Nucleus accumbens (tissue), 56 donors: ENCODE results near the gene CTDSPL.
"Not testable (repeated sequence)": the region's sequence is repeated elsewhere in the genome, so short reads cannot be mapped to it uniquely, and the experiment has no call there.

ENCODE experiments used
- DNase-seq, 56 donors: peaks; one replicate each; lab custom pipeline; 2025; lab: John Stamatoyannopoulos, UW

The CTDSPL gene

DNA sequence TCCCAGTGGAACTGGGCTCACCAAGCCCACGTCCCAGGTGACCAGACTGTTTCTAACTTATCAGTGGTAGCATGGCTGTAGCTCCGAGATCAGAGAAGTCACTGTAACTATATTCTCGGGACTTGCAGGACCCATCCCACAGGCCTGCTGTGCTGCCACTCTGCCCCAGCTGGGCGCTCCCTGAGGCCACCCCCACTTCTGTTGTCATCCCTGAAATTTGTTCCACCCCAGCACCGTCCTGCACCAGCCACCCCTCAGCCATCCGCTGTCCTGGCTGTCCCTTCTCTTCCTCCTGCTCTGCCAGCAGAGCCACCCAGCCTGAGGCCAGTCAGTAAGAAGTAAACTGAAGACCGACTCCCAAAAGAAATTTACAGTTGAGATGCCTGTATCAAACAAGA is 95.9 kb downstream of the CTDSPL start:
- DNase-seq = no peak

DNA sequence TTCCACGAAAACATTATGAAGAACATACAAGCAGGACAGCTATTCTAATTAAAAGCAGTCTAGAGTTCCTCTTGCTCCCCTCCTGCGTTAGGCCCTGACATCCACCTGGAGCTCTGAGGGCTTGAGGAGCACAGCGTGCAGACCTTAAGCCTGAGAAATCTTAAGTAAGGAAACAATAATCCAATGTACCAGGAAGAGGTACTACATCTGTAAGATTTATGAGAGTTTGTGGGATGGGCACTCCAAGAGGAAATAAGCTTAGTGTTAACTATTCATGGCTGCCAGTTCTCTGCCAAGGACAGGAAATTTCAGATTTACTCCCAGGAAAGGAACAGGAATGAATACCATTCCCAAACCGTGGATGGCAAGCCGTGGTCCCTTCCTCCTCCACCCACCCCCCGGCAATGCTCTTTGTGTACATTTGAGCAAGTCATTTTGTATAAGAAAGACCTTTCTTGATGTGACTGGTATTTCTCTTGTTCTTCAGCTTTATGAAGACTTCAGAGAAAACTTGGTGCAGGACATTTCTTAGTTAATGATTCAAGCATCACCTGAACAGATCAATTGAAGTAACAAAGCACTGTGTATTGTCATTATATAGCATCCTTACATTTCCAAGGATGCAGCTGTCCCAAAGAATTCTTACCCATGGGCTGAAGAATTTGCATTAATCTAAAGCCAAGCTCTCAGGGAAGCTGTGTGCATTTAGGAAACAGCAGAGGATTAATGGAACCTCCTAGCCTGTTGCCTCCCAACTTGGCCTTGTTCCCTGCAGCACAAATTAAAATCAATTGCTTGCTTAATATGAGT is 100.1 kb downstream of the CTDSPL start:
- DNase-seq = no peak

DNA sequence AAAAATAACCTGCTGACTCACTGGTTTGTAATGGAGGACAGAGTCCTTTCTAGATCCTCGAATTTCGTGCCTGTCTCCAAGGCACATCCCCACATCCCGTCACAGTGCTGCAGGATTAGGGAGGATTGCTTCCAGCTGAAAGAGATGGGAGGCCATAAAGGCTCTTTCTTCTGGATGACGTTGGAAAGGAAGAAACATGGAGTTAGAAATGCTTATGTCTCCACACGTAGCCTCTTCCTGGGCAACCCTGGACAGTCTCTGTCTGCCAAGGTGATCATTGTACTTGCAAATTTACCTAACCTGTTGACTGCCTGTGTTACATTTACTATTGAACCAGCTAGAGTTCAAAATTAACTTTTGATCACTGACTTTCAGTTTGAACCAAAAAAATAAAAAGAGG is 101.3 kb downstream of the CTDSPL start:
- no peak for DNase-seq

DNA sequence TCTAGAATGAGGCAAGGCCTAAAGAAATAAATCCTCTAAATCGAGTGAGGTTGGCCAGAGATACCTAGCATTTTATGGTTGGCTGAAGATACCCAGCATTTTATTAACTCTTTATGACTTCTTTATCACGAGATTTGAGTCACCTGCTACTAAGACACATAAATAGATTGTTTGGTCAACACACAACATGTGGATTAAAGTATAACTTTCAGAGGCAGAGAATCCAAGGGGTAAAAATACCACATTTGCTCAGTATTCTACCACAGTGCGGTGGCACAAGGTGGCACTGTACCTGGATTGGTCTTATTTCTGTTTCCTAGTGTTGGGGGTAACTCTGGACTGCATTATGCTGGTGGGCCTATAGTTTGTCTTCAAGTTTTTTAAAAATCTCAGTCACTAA is 102.0 kb downstream of the CTDSPL start:
- DNase-seq = no peak

DNA sequence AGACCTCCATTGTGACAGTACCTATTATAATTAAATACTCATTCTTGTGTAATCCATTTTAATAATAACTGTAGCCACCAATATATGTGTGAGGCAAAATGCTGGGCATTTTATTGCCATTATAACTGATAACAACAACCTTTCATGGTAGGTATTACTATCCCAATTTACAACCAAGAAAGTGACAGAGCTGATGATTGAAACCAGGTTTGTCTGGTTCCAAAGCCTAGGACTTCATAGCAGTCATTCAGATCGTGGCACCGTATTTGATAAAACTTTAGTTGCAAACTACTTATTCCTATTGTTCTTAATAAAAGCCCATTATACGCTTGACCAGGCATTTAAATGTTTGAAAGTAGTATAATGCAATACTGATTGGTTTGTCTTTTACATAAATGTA is 102.5 kb downstream of the CTDSPL start:
- no peak for DNase-seq

DNA sequence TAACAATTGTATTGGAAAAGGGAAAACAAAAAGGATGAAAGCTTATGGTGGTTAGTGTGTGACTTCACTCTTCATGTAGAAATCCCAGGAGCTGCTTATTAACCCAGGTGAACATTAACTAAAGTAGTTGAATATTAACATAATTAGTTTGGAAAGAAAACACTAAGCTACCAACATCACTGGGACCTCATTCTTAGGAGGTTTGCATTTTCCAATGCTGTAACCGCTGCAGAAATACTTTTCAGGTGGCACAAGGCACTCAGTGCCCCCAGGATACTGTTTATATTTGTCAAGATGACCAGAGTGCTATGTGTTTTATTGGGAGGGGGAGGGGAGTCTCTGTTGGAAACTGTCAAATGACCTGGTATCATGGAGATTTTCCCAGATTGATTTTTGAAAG is 103.0 kb downstream of the CTDSPL start:
- no peak for DNase-seq

DNA sequence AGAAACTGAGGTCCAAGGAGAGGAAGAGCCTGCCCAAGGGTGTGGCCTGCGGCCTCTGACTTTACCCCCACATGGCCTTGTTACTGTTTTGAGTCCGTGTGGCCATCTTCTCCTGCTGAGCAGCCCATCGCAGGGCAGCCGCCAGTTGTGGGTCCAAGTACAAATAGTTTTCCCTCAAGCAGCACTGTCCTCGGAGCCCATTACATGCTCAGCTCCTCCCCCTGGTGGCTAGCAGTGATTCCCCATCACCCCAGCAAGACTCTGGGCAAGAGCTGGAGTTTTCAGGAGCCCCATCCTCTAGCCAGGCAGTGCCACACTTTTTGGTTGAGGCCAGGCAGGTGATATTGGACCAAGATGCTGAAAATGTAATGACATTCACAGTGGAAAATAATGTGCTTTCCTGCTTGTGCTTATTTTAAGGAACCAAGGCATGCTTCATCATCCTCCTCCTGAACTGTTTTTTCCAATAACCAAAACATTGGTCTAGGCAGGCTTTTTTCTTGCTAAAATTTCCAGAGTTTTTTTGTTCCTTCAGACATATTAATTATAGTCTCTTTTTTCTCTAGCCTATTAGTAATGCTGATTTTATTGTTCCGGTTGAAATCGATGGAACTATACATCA is 105.7 kb downstream of the CTDSPL start:
- DNase-seq = peak in 38 of 56 donors; percentile 10 to 73 (median 30)

DNA sequence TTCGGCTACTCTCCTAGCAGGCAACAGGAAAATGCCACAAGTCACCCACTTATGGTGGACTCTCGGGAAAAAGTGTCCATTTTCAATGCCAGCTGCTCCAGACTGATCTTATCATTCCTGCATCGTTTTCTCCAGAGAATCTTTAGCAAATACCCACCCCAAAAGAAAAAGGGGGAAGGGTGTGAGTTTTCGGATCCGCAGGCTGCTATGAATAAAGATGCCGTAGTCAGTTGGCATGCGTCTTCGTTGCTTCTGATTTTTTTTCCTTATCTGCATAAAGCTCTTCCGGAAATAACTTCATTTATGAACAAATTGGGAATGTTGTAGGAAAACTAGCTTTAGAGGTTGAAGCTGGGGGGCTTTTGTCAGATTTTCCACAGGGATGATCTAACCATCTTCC is 106.5 kb downstream of the CTDSPL start:
- DNase-seq = no peak

DNA sequence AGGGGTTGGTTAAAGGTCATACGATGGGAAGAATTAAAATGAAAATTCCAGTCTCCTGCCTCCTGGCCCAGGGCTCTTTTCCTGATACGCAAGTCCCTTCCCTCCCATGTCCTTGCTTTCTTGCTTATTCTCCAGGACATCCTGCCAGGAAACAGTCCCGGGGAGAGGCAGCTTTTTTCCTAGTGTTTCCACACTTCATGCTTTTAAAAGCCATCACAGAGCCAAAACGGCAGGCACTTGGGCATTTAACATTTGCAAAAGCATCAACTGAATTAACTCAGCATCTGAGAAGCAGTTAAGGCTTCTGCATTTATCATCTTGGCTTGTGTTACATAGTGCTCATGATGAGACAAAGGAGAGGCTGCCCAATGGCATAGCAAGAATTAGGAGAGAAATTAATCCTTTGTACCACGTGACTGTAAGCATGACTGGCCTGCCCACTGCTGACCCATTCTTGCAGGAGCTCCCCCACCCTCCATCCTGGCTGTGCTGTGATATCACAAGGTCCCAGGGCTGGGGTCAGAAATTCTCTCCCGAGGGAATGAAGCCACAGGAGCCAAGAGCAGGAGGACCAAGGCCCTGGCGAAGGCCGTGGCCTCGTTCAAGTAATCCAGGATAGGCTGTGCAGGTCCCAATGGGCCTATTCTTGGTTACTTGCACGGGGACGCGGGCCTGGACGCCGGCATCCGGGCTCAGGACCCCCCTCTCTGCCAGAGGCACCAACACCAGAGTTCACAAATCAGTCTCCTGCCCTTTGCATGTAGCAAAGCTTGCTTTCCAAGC is 107.3 kb downstream of the CTDSPL start:
- DNase-seq = peak in 2 of 56 donors; percentile 26 to 29

DNA sequence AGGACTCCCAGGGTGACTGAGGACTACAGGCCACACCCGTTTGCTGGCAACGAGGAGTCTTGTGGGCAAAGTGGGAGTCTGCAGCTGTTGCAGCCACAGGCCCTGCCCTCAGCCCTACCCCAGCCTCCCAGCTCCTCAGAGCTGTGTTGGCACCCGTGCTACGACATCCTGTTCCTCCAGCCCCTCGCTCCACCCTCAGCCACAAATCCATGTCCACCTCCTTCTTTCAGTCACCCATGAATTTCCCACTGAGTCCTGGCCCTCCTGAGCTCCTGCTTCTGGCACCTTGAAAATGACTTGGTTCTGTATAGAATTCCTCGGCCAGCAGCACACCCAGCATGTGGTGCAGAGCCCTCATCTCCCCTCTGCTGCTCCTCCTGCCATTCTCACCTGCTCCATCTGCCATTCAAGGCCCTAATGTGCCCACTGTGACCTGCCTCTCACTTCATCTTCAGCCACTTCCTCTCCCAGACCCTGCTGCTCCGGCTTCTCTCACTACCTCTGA is 108.0 kb downstream of the CTDSPL start:
- DNase-seq = no peak

DNA sequence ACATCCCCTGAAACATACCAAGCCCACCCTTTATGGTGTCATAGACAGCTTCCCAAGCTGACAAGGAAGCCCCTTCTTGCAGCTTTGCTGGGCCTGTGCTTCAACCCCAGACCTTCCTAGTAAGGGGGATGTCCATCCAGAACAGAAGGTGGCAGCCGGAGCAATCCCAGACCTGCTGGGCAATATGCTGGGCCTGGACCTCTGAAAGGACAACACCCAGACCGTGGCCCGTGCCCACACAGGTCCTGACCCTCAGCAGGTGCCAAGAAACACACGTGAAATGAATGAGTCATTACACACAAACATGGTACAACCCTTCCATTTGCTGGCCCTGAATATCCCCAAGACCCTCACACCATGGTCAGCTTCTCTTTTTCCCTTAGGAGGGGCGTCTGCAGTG is 109.1 kb downstream of the CTDSPL start:
- DNase-seq = no peak

DNA sequence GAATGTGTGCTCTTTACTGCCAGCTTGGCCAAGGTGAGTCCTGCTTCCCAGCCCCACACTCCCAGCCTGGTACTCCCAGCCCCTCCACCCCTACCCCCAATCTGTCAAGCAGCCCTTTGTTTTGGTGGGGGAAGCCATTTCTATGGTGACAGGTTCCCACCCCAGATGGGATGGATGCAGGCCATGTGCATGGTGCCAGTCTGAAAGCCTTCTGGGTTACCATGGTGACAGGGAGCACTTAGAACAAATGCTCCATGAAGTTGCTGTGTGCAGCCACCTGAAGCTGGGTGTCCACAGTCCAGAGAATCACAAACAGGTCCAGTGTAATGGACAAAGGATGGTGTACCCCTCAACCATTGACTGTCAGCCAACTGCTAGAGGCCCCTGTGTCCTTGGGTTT is 109.8 kb downstream of the CTDSPL start:
- peak in 2 of 56 donors; percentile 18 to 24 for DNase-seq

DNA sequence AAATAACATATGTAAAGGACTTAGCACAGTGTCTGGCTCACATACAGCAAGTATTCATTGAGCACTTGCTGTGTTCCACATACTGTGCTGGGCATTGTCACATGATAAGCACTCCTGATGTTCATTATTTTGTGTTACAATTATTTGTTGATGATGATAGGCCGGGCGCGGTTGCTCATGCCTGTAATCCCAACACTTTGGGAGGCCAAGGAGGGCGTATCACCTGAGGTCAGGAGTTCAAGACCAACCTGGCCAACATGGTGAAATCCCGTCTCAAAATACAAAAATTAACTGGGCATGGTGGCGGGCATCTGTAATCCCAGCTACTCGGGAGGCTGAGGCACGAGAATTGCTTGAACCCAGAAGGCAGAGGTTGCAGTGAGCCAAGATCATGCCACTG is 110.4 kb downstream of the CTDSPL start:
- DNase-seq = not testable (repeated sequence)

DNA sequence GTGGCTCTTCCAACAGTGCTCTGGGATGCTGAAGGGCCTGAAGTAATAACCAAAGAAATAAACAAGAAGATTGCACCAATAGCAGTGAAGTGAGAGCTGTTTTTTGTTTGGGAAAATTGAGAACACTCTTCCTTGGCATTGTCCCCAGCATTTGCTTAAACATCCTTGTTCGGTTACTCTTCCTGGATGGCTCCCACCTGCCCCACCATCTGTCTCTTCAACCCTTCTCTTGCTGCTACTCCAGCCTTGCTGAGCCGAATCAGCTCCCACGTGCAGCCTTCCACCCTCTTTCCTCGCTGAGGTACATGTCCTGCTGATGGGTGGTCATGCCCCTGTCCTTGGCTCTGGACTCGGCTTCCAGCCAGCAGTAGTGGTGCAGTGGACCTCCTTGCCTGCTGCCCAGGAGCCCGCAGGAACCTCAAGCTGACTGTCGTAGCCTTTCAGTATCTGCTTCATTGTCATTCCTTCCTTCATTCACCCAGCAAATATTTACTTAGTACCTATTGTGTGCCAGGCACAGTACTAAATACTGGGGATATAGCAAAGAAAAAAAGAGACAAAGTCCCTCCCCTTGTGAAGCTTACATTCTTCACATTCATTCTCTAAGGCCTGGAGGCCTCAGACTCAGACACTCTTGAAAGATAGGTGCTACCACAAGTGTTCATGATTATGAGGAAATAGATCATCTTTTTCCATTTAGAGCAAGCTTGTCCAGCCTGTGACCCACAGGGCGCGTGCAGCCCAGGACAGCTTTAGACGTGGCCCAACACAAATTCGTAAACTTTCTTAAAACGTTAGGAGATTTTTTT is 111.8 kb downstream of the CTDSPL start:
- no peak for DNase-seq

DNA sequence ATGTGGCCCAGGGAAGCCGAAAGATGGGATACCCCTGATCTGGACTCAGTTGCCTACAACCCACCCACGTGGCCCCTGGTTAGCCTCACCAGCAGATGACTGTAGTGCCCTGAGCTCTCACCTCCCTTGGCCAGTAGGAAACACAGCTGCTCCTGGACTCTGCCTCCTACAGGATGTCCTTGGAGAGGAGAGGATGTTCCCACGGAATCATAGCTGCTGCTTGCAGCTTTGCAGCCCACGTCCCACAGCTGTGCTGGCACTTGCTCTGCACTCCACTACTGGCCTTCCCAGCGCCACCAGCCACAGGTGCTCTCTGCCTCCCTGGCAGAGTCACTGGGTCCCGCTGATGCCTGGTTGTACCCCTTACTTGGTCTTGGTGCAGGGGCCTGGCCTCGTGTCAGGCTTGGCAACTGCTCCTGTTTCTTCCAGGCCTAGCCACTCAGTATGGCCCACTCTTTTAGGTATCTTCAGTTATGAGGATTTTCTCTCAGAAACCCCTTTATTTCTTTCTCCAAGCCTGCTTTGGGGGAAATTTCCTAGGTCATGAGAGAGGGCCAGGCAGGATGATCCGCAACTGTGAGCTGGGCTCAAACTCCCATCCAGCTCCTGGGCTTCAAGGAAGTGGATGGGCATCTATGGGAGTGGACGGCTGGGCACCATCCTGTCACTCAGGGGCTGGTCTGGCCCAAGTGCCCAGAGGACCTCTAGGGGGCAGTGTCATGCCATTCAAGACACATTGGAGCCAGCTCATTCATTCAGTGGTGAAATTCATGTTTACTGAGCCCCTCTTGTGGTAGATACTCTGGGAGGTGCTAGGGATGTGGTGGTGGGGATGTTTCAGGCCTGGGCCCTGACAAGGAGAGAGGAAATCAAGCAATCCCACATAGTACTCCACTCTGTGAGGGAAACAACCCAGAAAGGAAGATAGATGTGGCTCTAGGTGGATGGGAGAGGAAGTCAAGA is 112.7 kb downstream of the CTDSPL start:
- DNase-seq = peak in 46 of 56 donors; percentile 13 to 82 (median 47)

DNA sequence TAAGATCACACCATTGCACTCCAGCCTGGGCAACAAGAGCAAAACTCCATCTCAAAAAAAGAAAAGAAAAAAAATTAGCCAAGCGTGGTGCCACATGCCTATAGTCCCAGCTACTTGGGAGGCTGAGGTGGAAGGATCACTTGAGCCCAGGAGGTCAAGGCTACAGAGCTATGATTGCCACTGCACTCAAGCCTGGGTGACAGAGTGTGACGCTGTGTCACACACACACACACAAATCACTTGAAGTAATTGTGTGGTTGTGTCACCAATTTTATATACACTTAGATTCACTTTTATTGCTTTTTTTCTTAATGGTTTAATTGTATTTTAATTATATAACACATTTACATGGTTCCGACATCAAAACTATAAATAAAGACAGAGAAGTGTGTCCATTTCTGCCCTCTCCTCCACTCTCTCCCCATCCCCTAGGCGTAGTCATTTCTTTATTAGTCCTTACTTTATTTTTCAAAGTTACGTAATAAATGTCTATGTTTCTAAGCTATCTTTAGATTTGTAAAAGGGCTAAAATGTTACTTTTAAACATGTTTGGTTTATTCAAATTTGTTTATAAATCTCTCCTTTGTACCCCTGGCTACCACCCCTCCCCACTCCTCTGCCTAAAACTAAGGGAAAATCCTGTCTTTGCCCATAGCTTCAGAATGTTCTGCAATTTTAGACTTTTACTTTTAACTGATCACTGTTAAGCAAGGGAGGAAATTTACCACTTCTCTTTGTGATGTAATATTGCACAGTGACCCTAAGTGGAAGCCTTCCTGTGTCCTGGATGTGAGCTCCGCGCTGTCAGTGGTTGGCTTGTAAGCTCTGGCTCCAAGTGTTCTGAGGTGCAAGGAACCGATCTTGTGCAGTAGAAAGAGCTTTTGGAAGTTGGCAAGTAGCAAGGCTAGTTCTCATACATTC is 118.1 kb downstream of the CTDSPL start:
- DNase-seq = no peak

DNA sequence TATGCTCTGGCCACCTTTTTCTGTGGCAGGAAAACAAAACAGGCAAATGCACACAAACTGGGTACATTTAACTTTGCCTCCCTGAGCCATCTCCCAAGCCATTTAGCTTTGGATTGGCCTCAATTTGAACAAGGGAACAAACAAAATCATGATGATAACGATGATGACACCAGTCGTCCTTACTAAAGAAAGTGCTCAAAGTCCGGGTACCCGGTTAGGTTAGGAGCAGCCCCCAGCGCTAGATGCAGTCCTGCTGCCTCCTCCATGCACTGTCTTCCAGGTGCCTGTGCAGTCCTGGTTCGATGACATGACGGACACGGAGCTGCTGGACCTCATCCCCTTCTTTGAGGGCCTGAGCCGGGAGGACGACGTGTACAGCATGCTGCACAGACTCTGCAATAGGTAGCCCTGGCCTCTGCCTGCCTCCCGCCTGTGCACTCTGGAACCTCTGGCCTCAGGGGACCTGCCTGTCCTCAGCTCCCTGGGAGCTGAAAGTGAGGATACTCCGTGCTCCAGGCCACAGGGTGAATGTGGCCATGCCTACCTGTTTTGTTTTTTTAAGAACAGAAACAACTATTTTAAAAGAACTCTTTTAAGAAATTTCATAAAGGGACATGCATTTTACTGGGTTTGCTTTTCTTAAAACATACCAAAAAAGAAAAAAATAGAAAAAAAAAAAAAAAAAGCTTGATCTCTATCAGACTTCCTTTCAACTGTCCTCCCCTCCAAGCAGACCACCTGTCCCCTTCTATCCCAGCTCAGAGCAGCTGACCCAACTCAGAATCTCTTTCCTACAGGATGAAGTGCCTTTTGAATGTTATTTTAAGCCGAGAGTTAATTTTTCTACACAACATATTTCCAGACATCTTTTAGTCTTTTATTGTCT is 119.0 kb downstream of the CTDSPL start:
- no peak for DNase-seq
